AG04449 (cell line): Measurements from ENCODE around the gene CNNM2.
"Not testable (repeated sequence)": the region's sequence is repeated elsewhere in the genome, so short reads cannot be mapped to it uniquely, and the experiment has no call there.

ENCODE experiments used
- CTCF ChIA-PET: fragments of 350-600 bp; formaldehyde crosslinking; extraction: SDS; loops from one replicate; lab custom pipeline; 2021; ENCODE audit warnings: antibody characterized with exemption; lab: Yijun Ruan, JAX
- POLR2A ChIA-PET: fragments of 400-600, 350-600 bp; formaldehyde crosslinking; extraction: SDS; loops from one replicate; lab custom pipeline; 2020; ENCODE audit warnings: antibody characterized with exemption, inconsistent platforms; lab: Yijun Ruan, JAX
- DNase-seq: peaks from one replicate; pipeline ENCODE4 v3.0.0-alpha.2; 2010; ENCODE audit warnings: low read depth, low spot score
- H3K4me3 ChIP-seq: 2 replicates; pipeline ENCODE4 v1.5.1; 2011; ENCODE audit warnings: low read depth, mild to moderate bottlenecking, control low read depth, low read length
- TF ChIP-seq, protein P1 (sequence below): IDR thresholded peaks from one replicate; pipeline ENCODE4 v1.5.1; 2011; ENCODE audit warnings: mild to moderate bottlenecking, moderate library complexity, low read length, control low read depth, inconsistent platforms; ENCODE audit not compliant: insufficient read depth; ENCODE audit errors: missing control alignments

CNNM2 gene

DNA sequence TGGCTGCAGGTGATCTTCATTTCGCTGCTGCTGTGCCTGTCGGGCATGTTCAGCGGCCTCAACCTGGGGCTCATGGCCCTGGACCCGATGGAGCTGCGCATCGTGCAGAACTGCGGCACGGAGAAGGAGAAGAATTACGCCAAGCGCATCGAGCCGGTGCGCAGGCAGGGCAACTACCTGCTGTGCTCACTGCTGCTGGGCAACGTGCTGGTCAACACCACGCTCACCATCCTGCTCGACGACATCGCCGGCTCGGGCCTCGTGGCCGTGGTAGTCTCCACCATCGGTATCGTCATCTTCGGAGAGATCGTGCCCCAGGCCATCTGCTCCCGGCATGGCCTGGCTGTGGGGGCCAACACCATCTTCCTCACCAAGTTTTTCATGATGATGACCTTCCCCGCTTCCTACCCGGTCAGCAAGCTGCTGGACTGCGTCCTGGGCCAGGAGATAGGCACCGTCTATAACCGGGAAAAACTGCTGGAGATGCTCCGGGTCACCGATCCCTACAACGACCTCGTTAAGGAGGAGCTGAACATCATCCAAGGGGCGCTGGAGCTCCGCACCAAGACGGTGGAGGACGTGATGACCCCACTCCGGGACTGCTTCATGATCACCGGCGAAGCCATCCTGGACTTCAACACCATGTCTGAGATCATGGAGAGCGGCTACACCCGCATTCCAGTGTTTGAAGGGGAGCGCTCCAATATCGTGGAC lies 1.3 kb downstream of the CNNM2 start:
- TF ChIP-seq, protein P1, sequence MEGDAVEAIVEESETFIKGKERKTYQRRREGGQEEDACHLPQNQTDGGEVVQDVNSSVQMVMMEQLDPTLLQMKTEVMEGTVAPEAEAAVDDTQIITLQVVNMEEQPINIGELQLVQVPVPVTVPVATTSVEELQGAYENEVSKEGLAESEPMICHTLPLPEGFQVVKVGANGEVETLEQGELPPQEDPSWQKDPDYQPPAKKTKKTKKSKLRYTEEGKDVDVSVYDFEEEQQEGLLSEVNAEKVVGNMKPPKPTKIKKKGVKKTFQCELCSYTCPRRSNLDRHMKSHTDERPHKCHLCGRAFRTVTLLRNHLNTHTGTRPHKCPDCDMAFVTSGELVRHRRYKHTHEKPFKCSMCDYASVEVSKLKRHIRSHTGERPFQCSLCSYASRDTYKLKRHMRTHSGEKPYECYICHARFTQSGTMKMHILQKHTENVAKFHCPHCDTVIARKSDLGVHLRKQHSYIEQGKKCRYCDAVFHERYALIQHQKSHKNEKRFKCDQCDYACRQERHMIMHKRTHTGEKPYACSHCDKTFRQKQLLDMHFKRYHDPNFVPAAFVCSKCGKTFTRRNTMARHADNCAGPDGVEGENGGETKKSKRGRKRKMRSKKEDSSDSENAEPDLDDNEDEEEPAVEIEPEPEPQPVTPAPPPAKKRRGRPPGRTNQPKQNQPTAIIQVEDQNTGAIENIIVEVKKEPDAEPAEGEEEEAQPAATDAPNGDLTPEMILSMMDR = no peak
- CTCF ChIA-PET = interaction anchor here (0.7 to 12.3 kb wide), 7 partner anchors 17 to 415 kb away, joined by 3 to 475 read pairs (median 5); no protein-coding TSS in a partner anchor
- DNase-seq = no peak
- H3K4me3 ChIP-seq = peak overlapping the region; percentile 99
- POLR2A ChIA-PET = no interaction called here

DNA sequence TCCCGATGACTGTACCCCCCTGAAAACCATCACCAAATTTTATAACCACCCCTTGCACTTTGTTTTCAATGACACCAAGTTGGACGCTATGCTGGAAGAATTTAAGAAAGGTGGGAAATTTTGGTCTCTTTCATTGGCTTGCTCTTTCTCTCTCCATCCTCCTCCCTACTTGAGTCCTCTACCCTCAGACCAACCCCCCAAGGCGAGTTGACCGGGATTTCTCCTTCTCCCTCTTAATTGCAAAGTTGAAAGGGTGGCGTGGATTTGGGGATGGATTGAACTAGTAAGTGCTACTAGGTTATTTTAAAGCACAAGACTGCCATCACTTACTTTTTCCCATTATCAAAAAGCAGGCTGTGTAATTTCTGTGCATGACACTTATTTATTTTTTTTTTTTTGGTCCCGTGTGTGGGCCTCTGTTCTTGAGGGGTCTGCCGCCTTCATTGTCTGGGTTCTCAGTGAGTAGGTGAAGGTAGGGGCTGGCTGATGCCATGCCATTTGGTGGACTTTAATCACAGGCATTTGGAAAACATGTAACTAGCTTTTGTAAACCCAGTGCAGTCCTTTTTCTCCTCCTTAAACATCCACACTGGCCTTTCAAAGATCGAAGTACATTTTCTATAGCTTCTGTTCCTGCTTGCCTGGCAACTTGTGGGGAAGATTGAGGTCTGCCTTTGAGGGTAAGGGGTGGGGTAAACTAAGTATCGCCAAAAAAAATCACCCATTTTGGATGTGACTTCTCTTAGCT lies 2.1 kb downstream of the CNNM2 start:
- no peak for DNase-seq
- TF ChIP-seq, protein P1 = no peak
- H3K4me3 ChIP-seq = peak overlapping the region; percentile 99
- POLR2A ChIA-PET = interaction anchor here (0.6 kb wide), 2 partner anchors 267 to 385 kb away, joined by 3 read pairs; no protein-coding TSS in a partner anchor
- CTCF ChIA-PET = interaction anchor here (0.7 to 12.3 kb wide), 8 partner anchors 18 to 417 kb away, joined by 3 to 475 read pairs (median 4); no protein-coding TSS in a partner anchor

DNA sequence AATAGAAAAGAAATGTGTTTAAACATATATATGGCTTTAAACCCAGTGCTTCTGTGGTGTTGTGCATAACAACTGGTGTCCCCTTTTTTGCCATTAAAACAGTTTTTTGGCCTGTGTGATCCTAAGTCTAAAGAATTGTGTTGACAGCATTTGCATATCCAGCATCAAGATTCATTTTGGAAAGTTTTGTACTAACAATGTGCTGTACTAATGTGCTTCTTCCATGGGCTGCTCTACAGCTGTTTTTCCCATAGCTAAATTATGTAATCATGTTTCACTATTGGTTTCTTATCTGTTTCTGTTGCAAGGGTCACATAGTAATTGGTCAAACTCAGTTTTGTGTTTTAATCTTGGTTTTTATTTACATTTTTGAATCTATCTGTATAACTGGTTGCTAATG lies 5.5 kb downstream of the CNNM2 start:
- DNase-seq = no peak
- CTCF ChIA-PET = interaction anchor here (0.9 to 1.0 kb wide), 2 partner anchors 14 to 411 kb away, joined by 4 read pairs; no protein-coding TSS in a partner anchor
- TF ChIP-seq, protein P1 = no peak
- POLR2A ChIA-PET = no interaction called here
- no peak overlapping the region for H3K4me3 ChIP-seq

DNA sequence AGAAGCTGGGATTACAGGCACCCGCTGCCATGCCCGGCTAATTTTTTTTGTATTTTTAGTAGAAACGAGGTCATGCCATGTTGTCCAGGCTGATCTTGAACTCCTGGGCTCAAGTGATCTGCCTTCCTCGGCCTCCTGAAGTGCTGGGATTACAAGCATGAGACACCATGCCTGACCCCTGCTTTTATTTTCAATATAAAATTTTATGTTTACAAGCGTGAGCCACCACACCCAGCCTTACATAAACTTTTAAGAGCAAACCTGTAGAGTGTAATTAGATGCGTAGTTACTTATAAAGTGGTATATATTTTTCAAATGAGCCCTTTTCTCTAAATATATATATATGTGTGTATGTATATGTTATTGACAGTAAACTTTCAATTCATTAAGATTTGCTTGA lies 8.7 kb downstream of the CNNM2 start:
- no peak for DNase-seq
- no peak overlapping the region for H3K4me3 ChIP-seq
- POLR2A ChIA-PET = no interaction called here
- TF ChIP-seq, protein P1 = no peak
- CTCF ChIA-PET = interaction anchor here (1.5 kb wide), 2 partner anchors 9 to 135 kb away, joined by 5 to 7 read pairs; partner anchors contain the start of gene CNNM2

DNA sequence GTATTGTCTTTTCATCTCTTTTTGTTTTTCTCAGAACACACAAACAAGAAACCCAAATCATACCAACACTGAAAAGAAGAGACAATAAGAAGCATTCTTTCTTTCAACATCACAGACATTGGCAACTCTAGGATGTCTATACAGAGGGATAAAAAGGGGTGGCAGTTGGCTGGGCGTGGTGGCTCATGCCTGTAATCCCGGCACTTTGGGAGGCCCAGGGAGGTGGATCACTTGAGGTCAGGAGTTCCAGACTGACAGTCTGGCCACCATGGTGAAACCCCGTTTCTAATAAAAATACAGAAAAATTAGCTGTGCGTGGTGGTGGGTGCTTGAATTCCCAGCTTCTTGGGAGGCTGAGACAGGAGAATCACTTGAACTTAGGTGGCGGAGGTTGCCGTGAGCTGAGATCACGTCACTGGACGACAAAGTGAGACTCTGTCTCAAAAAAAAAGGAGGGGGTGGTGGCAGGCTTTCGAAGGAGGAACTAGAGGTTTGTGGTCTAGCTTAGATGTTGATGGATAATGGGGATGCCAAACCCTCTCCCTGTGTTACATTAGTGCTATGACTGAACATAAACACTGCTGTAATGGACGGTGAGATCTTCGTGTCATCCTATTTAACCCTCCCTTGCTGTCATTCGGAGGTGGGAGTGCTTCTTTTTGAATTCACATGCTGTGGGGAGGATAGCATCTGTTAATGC lies 9.4 kb downstream of the CNNM2 start:
- CTCF ChIA-PET = no interaction called here
- TF ChIP-seq, protein P1 = no peak
- POLR2A ChIA-PET = no interaction called here
- H3K4me3 ChIP-seq = no peak overlapping the region
- no peak for DNase-seq

DNA sequence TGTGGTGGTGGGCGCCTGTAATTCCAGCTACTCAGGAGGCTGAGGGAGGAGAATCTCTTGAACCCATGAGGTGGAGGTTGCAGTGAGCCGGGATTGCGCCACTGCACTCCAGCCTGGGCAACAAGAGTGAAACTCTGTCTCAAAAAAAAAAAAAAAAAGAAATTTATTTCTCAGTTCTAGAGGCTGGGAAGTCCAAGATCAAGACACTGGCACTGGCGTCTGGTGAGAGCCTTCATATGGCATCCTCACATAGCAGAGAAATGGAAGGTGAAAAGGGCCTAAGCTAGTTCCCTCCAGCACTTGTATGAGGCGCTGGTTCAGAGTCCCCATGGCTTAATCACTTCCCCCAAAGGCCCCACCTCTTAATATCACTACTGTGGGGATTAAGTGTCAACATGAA lies 10.3 kb downstream of the CNNM2 start:
- not testable (repeated sequence) for DNase-seq, H3K4me3 ChIP-seq
- CTCF ChIA-PET = interaction anchor here (0.7 kb wide), 1 partner anchor 236 kb away, joined by 3 read pairs; no protein-coding TSS in a partner anchor
- POLR2A ChIA-PET = interaction anchor here (0.6 kb wide), 1 partner anchor 24 kb away, joined by 3 read pairs; no protein-coding TSS in a partner anchor
